Type B pancreatic cell (in vitro differentiated cells): ENCODE data around the gene MECP2. TPM values are rescaled to one million over a fixed set of nuclear protein-coding genes. Genes with fewer than 3 reads are reported as not detected.

Source experiments
- DNase-seq: peaks from one replicate; pipeline ENCODE4 v3.0.0; 2021; ENCODE audit warnings: mixed read lengths; ENCODE audit not compliant: unreplicated experiment; ENCODE audit errors: extremely low spot score
- H3K27ac Mint-ChIP-seq: 2 replicates; pipeline ENCODE4 v1.8.0; 2021; ENCODE audit warnings: mild to moderate bottlenecking, mixed read lengths
- H3K27me3 Mint-ChIP-seq: 2 replicates; pipeline ENCODE4 v1.8.0; 2021; ENCODE audit warnings: mixed read lengths
- H3K36me3 Mint-ChIP-seq: 2 replicates; pipeline ENCODE4 v1.8.0; 2021; ENCODE audit warnings: mixed read lengths
- H3K4me1 Mint-ChIP-seq: one replicate; pipeline ENCODE4 v1.8.0; 2021; ENCODE audit warnings: mixed read lengths; ENCODE audit not compliant: unreplicated experiment
- H3K4me3 Mint-ChIP-seq: 2 replicates; pipeline ENCODE4 v1.8.0; 2021; ENCODE audit warnings: mild to moderate bottlenecking, mixed read lengths
- H3K9me3 Mint-ChIP-seq: 2 replicates; pipeline ENCODE4 v1.8.0; 2021; ENCODE audit warnings: mixed read lengths
- CTCF ChIP-seq: fragments of 200-600 bp; sonication (generic); conservative IDR thresholded peaks from 2 replicates; pipeline ENCODE4 v1.5.0; 2021; ENCODE audit warnings: antibody characterized with exemption, mild to moderate bottlenecking
- total RNA-seq: library from RNA; stranded (reverse); gene quantifications from 2 replicates; pipeline ENCODE4 v1.2.1, GENCODE V29; 2021; ENCODE audit warnings: low replicate concordance

Gene MECP2
- total RNA-seq, 1 donor from 2014 or later = 37.7 TPM

- H3K27ac Mint-ChIP-seq = no peak overlapping the region
- DNase-seq = no peak
- no peaks in the 10 kb centered on the region for H3K9me3 Mint-ChIP-seq
- H3K4me3 Mint-ChIP-seq = no peak overlapping the region
- no peaks in the 10 kb centered on the region for H3K36me3 Mint-ChIP-seq
- peaks cover 20% of the 10 kb centered on the region for H3K4me1 Mint-ChIP-seq
- no peak for TF ChIP-seq CTCF
- no peaks in the 10 kb centered on the region for H3K27me3 Mint-ChIP-seq
These were observed 73.2 kb downstream of the MECP2 start for GRCh38 chrX:154024271-154024670.

GRCh38 chrX:154023276-154024000 lies 74.1 kb downstream of the MECP2 start:
- Mint-ChIP-seq H3K9me3 (no peaks in the 10 kb centered on the region), H3K27ac (peak overlapping the region; percentile 0)
- TF ChIP-seq CTCF = no peak

GRCh38 chrX:154022108-154022507 lies 75.4 kb downstream of the MECP2 start:
- no peak overlapping the region for H3K27ac Mint-ChIP-seq
- DNase-seq = no peak

More at GRCh38 chrX:154023276-154024000, 74.1 kb downstream of the MECP2 start:
- Mint-ChIP-seq H3K4me3 (peak overlapping the region; percentile 49), H3K36me3 (no peaks in the 10 kb centered on the region), H3K4me1 (peaks cover 20% of the 10 kb centered on the region), H3K27me3 (no peaks in the 10 kb centered on the region)
- no peak for DNase-seq

GRCh38 chrX:154021131-154021611 lies 76.3 kb downstream of the MECP2 start:
- H3K4me1 Mint-ChIP-seq = peaks cover 20% of the 10 kb centered on the region
- H3K4me3 Mint-ChIP-seq = no peak overlapping the region
- no peaks in the 10 kb centered on the region for H3K27me3 Mint-ChIP-seq
- H3K9me3 Mint-ChIP-seq = no peaks in the 10 kb centered on the region
- no peak overlapping the region for H3K27ac Mint-ChIP-seq
- TF ChIP-seq CTCF = no peak
- DNase-seq = no peak
- H3K36me3 Mint-ChIP-seq = no peaks in the 10 kb centered on the region

More at GRCh38 chrX:154022108-154022507, 75.4 kb downstream of the MECP2 start:
- Mint-ChIP-seq H3K4me1 (peaks cover 20% of the 10 kb centered on the region), H3K36me3 (no peaks in the 10 kb centered on the region), H3K4me3 (no peak overlapping the region), H3K9me3 (no peaks in the 10 kb centered on the region), H3K27me3 (no peaks in the 10 kb centered on the region)
- TF ChIP-seq CTCF = no peak

GRCh38 chrX:154020536-154021115 lies 76.9 kb downstream of the MECP2 start:
- no peaks in the 10 kb centered on the region for H3K36me3 Mint-ChIP-seq

More at GRCh38 chrX:154020536-154021115, 76.9 kb downstream of the MECP2 start:
- DNase-seq = no peak
- Mint-ChIP-seq H3K27me3 (no peaks in the 10 kb centered on the region), H3K4me1 (peaks cover 15% of the 10 kb centered on the region), H3K4me3 (peak overlapping the region; percentile 86), H3K27ac (peak overlapping the region; percentile 83), H3K9me3 (no peaks in the 10 kb centered on the region)
- no peak for TF ChIP-seq CTCF
